Measurements from ENCODE around the gene CYB5R4.

The CYB5R4 gene

GRCh38 chr6:83985715-83986114 is 126.2 kb downstream of the CYB5R4 start:
- no peak for ATAC-seq

- no peak for ATAC-seq
These were observed 138.6 kb downstream of the CYB5R4 start for GRCh38 chr6:83998021-83998584.

GRCh38 chr6:84001119-84001518 is 141.6 kb downstream of the CYB5R4 start:
- no peak for ATAC-seq

- ATAC-seq: no peak
These were observed 142.7 kb downstream of the CYB5R4 start for GRCh38 chr6:84002226-84002625.

GRCh38 chr6:84003131-84003530 is 143.6 kb downstream of the CYB5R4 start:
- no peak for ATAC-seq

- ATAC-seq: no peak
These were observed 144.2 kb downstream of the CYB5R4 start for GRCh38 chr6:84003654-84004053.

- ATAC-seq: no peak
These were observed 148.4 kb downstream of the CYB5R4 start for GRCh38 chr6:84007871-84008270.

- no peak for ATAC-seq
These were observed 153.9 kb downstream of the CYB5R4 start for GRCh38 chr6:84013354-84013753.

GRCh38 chr6:84013931-84014330 is 154.4 kb downstream of the CYB5R4 start:
- no peak for ATAC-seq

GRCh38 chr6:84016029-84016428 is 156.5 kb downstream of the CYB5R4 start:
- no peak for ATAC-seq
